PC-3 (cell line): ENCODE data around the gene MAG.

ENCODE experiments used
- EZH2 ChIP-seq: fragments of 300-600 bp; sonication (generic); IDR thresholded peaks from one replicate; pipeline ENCODE4 v1.6.1; 2017; ENCODE audit warnings: antibody characterized with exemption, mild to moderate bottlenecking, low read length; ENCODE audit not compliant: unreplicated experiment
- TF ChIP-seq, protein P1 (sequence below): fragments of 300-600 bp; sonication (generic); conservative IDR thresholded peaks from 2 replicates; pipeline ENCODE4 v1.5.1; 2017; ENCODE audit warnings: antibody characterized with exemption, low read depth, mild to moderate bottlenecking, low read length

DNA sequence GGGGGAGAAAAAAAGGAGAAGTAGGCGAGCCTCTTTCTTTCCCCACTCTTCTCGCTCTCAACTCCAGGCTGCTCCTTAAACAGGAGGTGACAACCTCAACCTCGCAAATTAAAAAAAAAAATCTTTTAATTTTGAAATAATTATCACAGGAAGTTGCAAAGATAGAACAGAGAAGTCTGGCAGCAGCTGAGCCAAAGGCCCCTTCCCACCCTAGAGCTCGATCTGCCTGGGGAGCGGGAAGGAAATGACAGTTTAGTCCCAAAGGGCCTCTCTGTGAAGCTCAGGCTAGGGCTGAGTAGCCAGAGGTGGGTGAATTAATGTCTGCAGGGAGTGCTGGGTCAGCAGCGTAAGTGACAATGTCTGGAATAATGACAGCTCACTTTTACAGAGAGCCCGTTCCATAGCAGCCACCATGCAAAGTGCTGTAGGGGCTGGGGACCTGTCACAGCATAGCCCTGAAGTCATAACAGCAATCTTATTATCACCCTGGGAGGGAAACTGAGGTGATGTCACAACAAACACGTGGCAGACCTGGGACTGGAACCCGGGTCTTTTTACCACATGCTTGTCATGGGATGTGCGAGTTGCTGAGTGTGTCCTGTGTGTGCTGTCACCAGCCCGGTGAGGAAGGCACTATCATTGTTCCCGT lies 28.2 kb downstream of the MAG start:
- TF ChIP-seq, protein P1, sequence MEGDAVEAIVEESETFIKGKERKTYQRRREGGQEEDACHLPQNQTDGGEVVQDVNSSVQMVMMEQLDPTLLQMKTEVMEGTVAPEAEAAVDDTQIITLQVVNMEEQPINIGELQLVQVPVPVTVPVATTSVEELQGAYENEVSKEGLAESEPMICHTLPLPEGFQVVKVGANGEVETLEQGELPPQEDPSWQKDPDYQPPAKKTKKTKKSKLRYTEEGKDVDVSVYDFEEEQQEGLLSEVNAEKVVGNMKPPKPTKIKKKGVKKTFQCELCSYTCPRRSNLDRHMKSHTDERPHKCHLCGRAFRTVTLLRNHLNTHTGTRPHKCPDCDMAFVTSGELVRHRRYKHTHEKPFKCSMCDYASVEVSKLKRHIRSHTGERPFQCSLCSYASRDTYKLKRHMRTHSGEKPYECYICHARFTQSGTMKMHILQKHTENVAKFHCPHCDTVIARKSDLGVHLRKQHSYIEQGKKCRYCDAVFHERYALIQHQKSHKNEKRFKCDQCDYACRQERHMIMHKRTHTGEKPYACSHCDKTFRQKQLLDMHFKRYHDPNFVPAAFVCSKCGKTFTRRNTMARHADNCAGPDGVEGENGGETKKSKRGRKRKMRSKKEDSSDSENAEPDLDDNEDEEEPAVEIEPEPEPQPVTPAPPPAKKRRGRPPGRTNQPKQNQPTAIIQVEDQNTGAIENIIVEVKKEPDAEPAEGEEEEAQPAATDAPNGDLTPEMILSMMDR: no peak
- no peak for TF ChIP-seq EZH2
